ENCODE data around the gene SEC61A2.

Gene SEC61A2

GRCh38 chr10:12177642-12178041, 48.2 kb downstream of the SEC61A2 start:
- H3K18ac ChIP-seq (ENCODE audit: low read depth in 1 of 2, low read length in 2 of 2) = no peak overlapping the region
- no peak overlapping the region for H2AFZ ChIP-seq (ENCODE audit: low read depth, low read length)
- H2BK15ac ChIP-seq (ENCODE audit: low read depth, poor library complexity, severe bottlenecking) = no peak overlapping the region
- no peak overlapping the region for H2AK5ac ChIP-seq (ENCODE audit: low read length, severe bottlenecking)
- H3K23ac ChIP-seq (ENCODE audit: low read length in 2 of 2) = no peak overlapping the region
- H2BK120ac ChIP-seq (ENCODE audit: low read depth, low read length) = no peak overlapping the region
- peaks cover 5% of the 10 kb centered on the region for H3K4me1 ChIP-seq (ENCODE audit: control insufficient read depth, insufficient read depth, low read depth, low read length)
- H3K4me2 ChIP-seq (ENCODE audit: low read length, poor library complexity, severe bottlenecking) = no peak overlapping the region
- H3K27ac ChIP-seq (ENCODE audit: low read length, poor library complexity, severe bottlenecking) = no peak overlapping the region
- peaks cover 16% of the 10 kb centered on the region for H3K79me1 ChIP-seq (replicated peaks; ENCODE audit: low read length, poor library complexity, severe bottlenecking)
- H4K91ac ChIP-seq (ENCODE audit: low read length) = no peak overlapping the region
- WGBS = 71% methylated on average over 8 of the region's 9 CpGs
- H3K4ac ChIP-seq (ENCODE audit: low read depth in 1 of 2, low read length in 2 of 2) = no peak overlapping the region
- no peak overlapping the region for H3K9ac ChIP-seq (ENCODE audit: low read length)
- no peaks in the 10 kb centered on the region for H3K27me3 ChIP-seq (ENCODE audit: control insufficient read depth in 1 of 2, insufficient read depth in 1 of 2, low read length in 2 of 2)
- no peak overlapping the region for H2BK12ac ChIP-seq (ENCODE audit: low read length in 2 of 2)
- H4K8ac ChIP-seq (ENCODE audit: low read length) = no peak overlapping the region
- no peak overlapping the region for H3K4me3 ChIP-seq (ENCODE audit: insufficient read depth in 1 of 2, low read depth in 1 of 2, low read length in 2 of 2)
- no peak overlapping the region for H2BK5ac ChIP-seq (ENCODE audit: low read depth, low read length, poor library complexity, severe bottlenecking)
- H3K14ac ChIP-seq (ENCODE audit: low read length in 2 of 2) = no peak overlapping the region
- peaks cover 52 to 77% of the 10 kb centered on the region in 2 experiments for H3K36me3 ChIP-seq (ENCODE audit: control insufficient read depth in 1 of 2, insufficient read depth in 2 of 2, low read depth in 1 of 2, low read length in 2 of 2)
- H3K9me3 ChIP-seq (ENCODE audit: control insufficient read depth, low read length) = no peaks in the 10 kb centered on the region
- no peak for DNase-seq

- WGBS = no CpG with 5 or more reads among the region's 4 CpGs
Measured at GRCh38 chr10:12179606-12180170, 50.2 kb downstream of the SEC61A2 start.

GRCh38 chr10:12180221-12180974, 50.9 kb downstream of the SEC61A2 start:
- WGBS = 92% methylated on average over 9 of the region's 9 CpGs
- peaks cover 32 to 81% of the 10 kb centered on the region in 2 experiments for H3K36me3 ChIP-seq (ENCODE audit: control insufficient read depth in 1 of 2, insufficient read depth in 2 of 2, low read depth in 1 of 2, low read length in 2 of 2)

More at GRCh38 chr10:12179606-12180170, 50.2 kb downstream of the SEC61A2 start:
- no peak overlapping the region for H2AFZ ChIP-seq (ENCODE audit: low read depth, low read length)
- H3K79me1 ChIP-seq (replicated peaks; ENCODE audit: low read length, poor library complexity, severe bottlenecking) = peaks cover 16% of the 10 kb centered on the region
- no peak overlapping the region for H3K4ac ChIP-seq (ENCODE audit: low read depth in 1 of 2, low read length in 2 of 2)
- peaks cover 5% of the 10 kb centered on the region for H3K4me1 ChIP-seq (ENCODE audit: control insufficient read depth, insufficient read depth, low read depth, low read length)
- no peak overlapping the region for H2AK5ac ChIP-seq (ENCODE audit: low read length, severe bottlenecking)
- no peak overlapping the region for H2BK120ac ChIP-seq (ENCODE audit: low read depth, low read length)
- no peak overlapping the region for H3K27ac ChIP-seq (ENCODE audit: low read length, poor library complexity, severe bottlenecking)
- no peak overlapping the region for H2BK12ac ChIP-seq (ENCODE audit: low read length in 2 of 2)
- no peak overlapping the region for H3K4me3 ChIP-seq (ENCODE audit: insufficient read depth in 1 of 2, low read depth in 1 of 2, low read length in 2 of 2)
- no peak overlapping the region for H4K8ac ChIP-seq (ENCODE audit: low read length)
- no peaks in the 10 kb centered on the region for H3K27me3 ChIP-seq (ENCODE audit: control insufficient read depth in 1 of 2, insufficient read depth in 1 of 2, low read length in 2 of 2)
- no peak overlapping the region for H4K91ac ChIP-seq (ENCODE audit: low read length)
- peaks cover 35 to 76% of the 10 kb centered on the region in 2 experiments for H3K36me3 ChIP-seq (ENCODE audit: control insufficient read depth in 1 of 2, insufficient read depth in 2 of 2, low read depth in 1 of 2, low read length in 2 of 2)
- no peak overlapping the region for H3K23ac ChIP-seq (ENCODE audit: low read length in 2 of 2)
- no peak overlapping the region for H3K4me2 ChIP-seq (ENCODE audit: low read length, poor library complexity, severe bottlenecking)
- no peaks in the 10 kb centered on the region for H3K9me3 ChIP-seq (ENCODE audit: control insufficient read depth, low read length)
- H3K9ac ChIP-seq (ENCODE audit: low read length) = no peak overlapping the region
- no peak overlapping the region for H2BK15ac ChIP-seq (ENCODE audit: low read depth, poor library complexity, severe bottlenecking)
- no peak overlapping the region for H2BK5ac ChIP-seq (ENCODE audit: low read depth, low read length, poor library complexity, severe bottlenecking)
- H3K14ac ChIP-seq (ENCODE audit: low read length in 2 of 2) = no peak overlapping the region
- DNase-seq = no peak
- no peak overlapping the region for H3K18ac ChIP-seq (ENCODE audit: low read depth in 1 of 2, low read length in 2 of 2)

GRCh38 chr10:12181065-12181775, 51.7 kb downstream of the SEC61A2 start:
- Histone ChIP-seq H2BK12ac (ENCODE audit: low read length in 2 of 2) (no peak overlapping the region), H4K91ac (ENCODE audit: low read length) (no peak overlapping the region), H2AK5ac (ENCODE audit: low read length, severe bottlenecking) (no peak overlapping the region), H3K18ac (ENCODE audit: low read depth in 1 of 2, low read length in 2 of 2) (no peak overlapping the region), H3K14ac (ENCODE audit: low read length in 2 of 2) (no peak overlapping the region), H2BK15ac (ENCODE audit: low read depth, poor library complexity, severe bottlenecking) (no peak overlapping the region), H3K4me3 (ENCODE audit: insufficient read depth in 1 of 2, low read depth in 1 of 2, low read length in 2 of 2) (no peak overlapping the region), H3K27ac (ENCODE audit: low read length, poor library complexity, severe bottlenecking) (no peak overlapping the region), H3K27me3 (ENCODE audit: control insufficient read depth in 1 of 2, insufficient read depth in 1 of 2, low read length in 2 of 2) (no peaks in the 10 kb centered on the region), H2BK5ac (ENCODE audit: low read depth, low read length, poor library complexity, severe bottlenecking) (no peak overlapping the region), H3K36me3 (ENCODE audit: control insufficient read depth in 1 of 2, insufficient read depth in 2 of 2, low read depth in 1 of 2, low read length in 2 of 2) (peaks cover 26 to 89% of the 10 kb centered on the region in 2 experiments), H3K4ac (ENCODE audit: low read depth in 1 of 2, low read length in 2 of 2) (no peak overlapping the region), H3K4me1 (ENCODE audit: control insufficient read depth, insufficient read depth, low read depth, low read length) (peaks cover 5% of the 10 kb centered on the region), H3K9me3 (ENCODE audit: control insufficient read depth, low read length) (no peaks in the 10 kb centered on the region), H3K4me2 (ENCODE audit: low read length, poor library complexity, severe bottlenecking) (no peak overlapping the region), H3K9ac (ENCODE audit: low read length) (no peak overlapping the region), H3K79me1 (replicated peaks; ENCODE audit: low read length, poor library complexity, severe bottlenecking) (peaks cover 19% of the 10 kb centered on the region), H4K8ac (ENCODE audit: low read length) (no peak overlapping the region), H3K23ac (ENCODE audit: low read length in 2 of 2) (no peak overlapping the region), H2BK120ac (ENCODE audit: low read depth, low read length) (no peak overlapping the region), H2AFZ (ENCODE audit: low read depth, low read length) (no peak overlapping the region)
- 98% methylated on average over 12 of the region's 13 CpGs for WGBS
- DNase-seq = no peak

More at GRCh38 chr10:12180221-12180974, 50.9 kb downstream of the SEC61A2 start:
- no peak overlapping the region for H3K4me2 ChIP-seq (ENCODE audit: low read length, poor library complexity, severe bottlenecking)
- H3K9me3 ChIP-seq (ENCODE audit: control insufficient read depth, low read length) = no peaks in the 10 kb centered on the region
- H2AK5ac ChIP-seq (ENCODE audit: low read length, severe bottlenecking) = no peak overlapping the region
- no peak for DNase-seq
- no peak overlapping the region for H3K18ac ChIP-seq (ENCODE audit: low read depth in 1 of 2, low read length in 2 of 2)
- H4K91ac ChIP-seq (ENCODE audit: low read length) = no peak overlapping the region
- no peak overlapping the region for H2AFZ ChIP-seq (ENCODE audit: low read depth, low read length)
- H2BK12ac ChIP-seq (ENCODE audit: low read length in 2 of 2) = no peak overlapping the region
- no peaks in the 10 kb centered on the region for H3K27me3 ChIP-seq (ENCODE audit: control insufficient read depth in 1 of 2, insufficient read depth in 1 of 2, low read length in 2 of 2)
- H3K27ac ChIP-seq (ENCODE audit: low read length, poor library complexity, severe bottlenecking) = no peak overlapping the region
- H3K4ac ChIP-seq (ENCODE audit: low read depth in 1 of 2, low read length in 2 of 2) = no peak overlapping the region
- no peak overlapping the region for H4K8ac ChIP-seq (ENCODE audit: low read length)
- no peak overlapping the region for H3K4me3 ChIP-seq (ENCODE audit: insufficient read depth in 1 of 2, low read depth in 1 of 2, low read length in 2 of 2)
- no peak overlapping the region for H2BK120ac ChIP-seq (ENCODE audit: low read depth, low read length)
- no peak overlapping the region for H3K14ac ChIP-seq (ENCODE audit: low read length in 2 of 2)
- no peak overlapping the region for H2BK15ac ChIP-seq (ENCODE audit: low read depth, poor library complexity, severe bottlenecking)
- H3K79me1 ChIP-seq (replicated peaks; ENCODE audit: low read length, poor library complexity, severe bottlenecking) = peaks cover 19% of the 10 kb centered on the region
- H3K9ac ChIP-seq (ENCODE audit: low read length) = no peak overlapping the region
- H3K23ac ChIP-seq (ENCODE audit: low read length in 2 of 2) = no peak overlapping the region
- peaks cover 5% of the 10 kb centered on the region for H3K4me1 ChIP-seq (ENCODE audit: control insufficient read depth, insufficient read depth, low read depth, low read length)
- H2BK5ac ChIP-seq (ENCODE audit: low read depth, low read length, poor library complexity, severe bottlenecking) = no peak overlapping the region
